VCaP (cell line): Measurements from ENCODE around the gene DLD.

Experiments used
- H3K27ac ChIP-seq: fragments of 450-650 bp; 2 replicates; pipeline ENCODE4 v1.5.1; 2017
- TF ChIP-seq, protein P1 (sequence below): fragments of 450-650 bp; conservative IDR thresholded peaks from 2 replicates; pipeline ENCODE4 v1.5.1; 2017; ENCODE audit warnings: mild to moderate bottlenecking, moderate library complexity

DLD gene

DNA sequence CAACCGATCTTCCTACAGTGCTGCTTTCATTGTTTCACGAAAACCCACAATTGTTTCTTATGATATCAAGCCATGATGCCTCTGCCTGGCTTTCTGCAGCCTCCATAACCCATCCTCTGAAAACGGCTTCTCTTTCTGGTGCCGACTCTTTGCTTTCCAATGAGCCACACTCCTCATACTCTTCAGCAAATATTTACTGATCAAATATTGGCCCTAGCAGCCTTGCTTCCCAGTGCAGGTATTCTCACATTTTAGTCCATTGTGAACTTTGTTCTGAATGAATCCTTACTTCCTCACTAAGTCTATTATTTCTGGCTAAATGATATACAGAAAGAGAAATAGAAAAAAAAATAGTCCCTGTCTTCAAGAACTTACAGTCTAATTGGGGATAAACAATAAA is 76.4 kb downstream of the DLD start:
- TF ChIP-seq, protein P1, sequence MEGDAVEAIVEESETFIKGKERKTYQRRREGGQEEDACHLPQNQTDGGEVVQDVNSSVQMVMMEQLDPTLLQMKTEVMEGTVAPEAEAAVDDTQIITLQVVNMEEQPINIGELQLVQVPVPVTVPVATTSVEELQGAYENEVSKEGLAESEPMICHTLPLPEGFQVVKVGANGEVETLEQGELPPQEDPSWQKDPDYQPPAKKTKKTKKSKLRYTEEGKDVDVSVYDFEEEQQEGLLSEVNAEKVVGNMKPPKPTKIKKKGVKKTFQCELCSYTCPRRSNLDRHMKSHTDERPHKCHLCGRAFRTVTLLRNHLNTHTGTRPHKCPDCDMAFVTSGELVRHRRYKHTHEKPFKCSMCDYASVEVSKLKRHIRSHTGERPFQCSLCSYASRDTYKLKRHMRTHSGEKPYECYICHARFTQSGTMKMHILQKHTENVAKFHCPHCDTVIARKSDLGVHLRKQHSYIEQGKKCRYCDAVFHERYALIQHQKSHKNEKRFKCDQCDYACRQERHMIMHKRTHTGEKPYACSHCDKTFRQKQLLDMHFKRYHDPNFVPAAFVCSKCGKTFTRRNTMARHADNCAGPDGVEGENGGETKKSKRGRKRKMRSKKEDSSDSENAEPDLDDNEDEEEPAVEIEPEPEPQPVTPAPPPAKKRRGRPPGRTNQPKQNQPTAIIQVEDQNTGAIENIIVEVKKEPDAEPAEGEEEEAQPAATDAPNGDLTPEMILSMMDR: no peak
- H3K27ac ChIP-seq: peak overlapping the region; percentile 19

- H3K27ac ChIP-seq: no peak overlapping the region; the same call in 1 of the 2 replicates
- TF ChIP-seq, protein P1: no peak
Measured at GRCh38 chr7:107968449-107968848, 77.5 kb downstream of the DLD start.

DNA sequence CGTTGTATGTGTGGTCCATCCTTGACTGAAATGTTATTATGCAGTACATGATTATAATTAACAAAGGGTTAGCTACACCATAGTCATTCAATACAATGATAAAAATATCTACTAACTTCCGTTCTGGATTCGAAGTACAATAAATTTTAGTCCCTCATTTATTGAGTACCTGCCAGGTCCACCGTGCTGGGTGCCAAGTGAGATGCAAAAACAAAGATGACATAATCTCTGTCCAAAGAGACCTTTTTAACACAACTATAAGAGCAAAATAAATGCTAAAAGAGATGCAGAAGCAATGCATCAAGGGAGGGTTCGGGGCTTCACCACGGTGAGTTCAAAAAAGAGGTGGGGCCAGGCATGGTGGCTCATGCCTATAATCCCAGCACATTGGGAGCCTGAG is 78.9 kb downstream of the DLD start:
- no peak overlapping the region for H3K27ac ChIP-seq
- TF ChIP-seq, protein P1: no peak
